Right lobe of liver (tissue), 4 donors: ENCODE measurements around the gene PRKAR1B.

Experiments used
- CTCF ChIP-seq, 4 donors: fragments of 200-600 bp in 3 of 4; fragments of 450-650 bp in 1 of 4; IDR thresholded peaks; one replicate each; pipeline versions ENCODE4 v1.5.1 to v1.8.0; 2016 to 2022; ENCODE audit warnings: antibody characterized with exemption in 4 of 4, mild to moderate bottlenecking in 2 of 4
- POLR2A ChIP-seq: fragments of 450-650 bp; IDR thresholded peaks from one replicate; pipeline ENCODE4 v1.6.1; 2017; ENCODE audit warnings: antibody characterized with exemption, mild to moderate bottlenecking
- donor health status: DM: no; HTN: no; CAD: no.
- donor health status: DM: no; HTN: no; CAD: no.
- donor health status: DM: no; HTN: yes; CAD: no.

- TF ChIP-seq CTCF (IDR thresholded peaks at IDR 0.05) (no peak), POLR2A (no peak)
These were observed 193.8 kb downstream of the PRKAR1B start for GRCh38 chr7:533266-533665.
